ENCODE results near the gene BRSK2. TPM values are rescaled to one million over a fixed set of nuclear protein-coding genes. Genes with fewer than 3 reads are reported as not detected.

BRSK2 gene
- total and polyA plus RNA-seq, 2 of the 4 experiments (the other 2 are of a cell fraction) = 0.18 to 0.62 TPM

GRCh38 chr11:1457856-1458255 is 68.1 kb downstream of the BRSK2 start:
- no peak for ATAC-seq (ENCODE audit: low read depth)
- H3K27ac ChIP-seq (ENCODE audit: insufficient read depth, low read length) = no peak overlapping the region
- no peak for DNase-seq
- no peak overlapping the region for H2AFZ ChIP-seq (replicated peaks; ENCODE audit: low read length, poor library complexity)
- H3K9me1 ChIP-seq (ENCODE audit: insufficient read depth, low read length) = no peaks in the 10 kb centered on the region
- no peaks in the 10 kb centered on the region for H3K79me1 ChIP-seq (ENCODE audit: low read depth in 1 of 2, low read length in 2 of 2)
- H3K4ac ChIP-seq (ENCODE audit: low read depth, low read length) = no peak overlapping the region
- 94% methylated on average over 12 of the region's 18 CpGs; no CpG with 5 or more reads in 1 of the 2 experiments for WGBS, 2 experiments (ENCODE audit: extremely low coverage in 2 of 2, insufficient read length in 1 of 2)
- BruUV-seq (replicated peaks) = no TSS peak
- H3K27me3 ChIP-seq (ENCODE audit: control insufficient read depth, insufficient read depth, low read length) = no peaks in the 10 kb centered on the region; the same call in 1 of the 2 replicates
- H4K8ac ChIP-seq (ENCODE audit: low read depth in 2 of 2, low read length in 2 of 2) = no peak overlapping the region
- no peak overlapping the region for H2BK15ac ChIP-seq (ENCODE audit: low read depth, low read length)
- H3K4me3 ChIP-seq (ENCODE audit: insufficient read depth, low read depth, low read length) = no peak overlapping the region
- no peak overlapping the region for H4K5ac ChIP-seq (ENCODE audit: low read depth, low read length)
- TF ChIP-seq SMC3 (IDR thresholded peaks at IDR 0.05; ENCODE audit: low read depth, low read length) = no peak
- TF ChIP-seq CTCF (conservative IDR thresholded peaks at IDR 0.05; ENCODE audit: low read depth, low read length) = no peak
- TF ChIP-seq USF2 (IDR thresholded peaks at IDR 0.05; ENCODE audit: low read depth, low read length) = no peak
- TF ChIP-seq MXI1 (IDR thresholded peaks at IDR 0.05; ENCODE audit: borderline replicate concordance, low read depth, low read length) = no peak
- no peak for TF ChIP-seq RCOR1 (IDR thresholded peaks at IDR 0.05; ENCODE audit: insufficient replicate concordance, low read length)
- TF ChIP-seq MAFK (IDR thresholded peaks at IDR 0.05; ENCODE audit: low read depth, low read length) = no peak
- no peak for TF ChIP-seq RFX5 (IDR thresholded peaks at IDR 0.05; ENCODE audit: low read depth, low read length)
- no peak for TF ChIP-seq BHLHE40 (IDR thresholded peaks at IDR 0.05; ENCODE audit: low read depth, low read length)
- TF ChIP-seq NFE2L2 (IDR thresholded peaks at IDR 0.05; ENCODE audit: low read depth, low read length) = no peak
- no peak for TF ChIP-seq POLR2A (IDR thresholded peaks at IDR 0.05; ENCODE audit: low read depth, low read length)
- no peak for TF ChIP-seq RAD21 (IDR thresholded peaks at IDR 0.05; ENCODE audit: low read length)
- TF ChIP-seq CEBPB (IDR thresholded peaks at IDR 0.05; ENCODE audit: low read depth, low read length) = no peak
- TF ChIP-seq ELK1 (IDR thresholded peaks at IDR 0.05; ENCODE audit: borderline replicate concordance, low read depth, low read length) = no peak
- TF ChIP-seq CHD1 (IDR thresholded peaks at IDR 0.05; ENCODE audit: low read depth, low read length) = no peak
- no peak for TF ChIP-seq MAZ (IDR thresholded peaks at IDR 0.05; ENCODE audit: borderline replicate concordance, low read depth, low read length)
- TF ChIP-seq FOS (IDR thresholded peaks at IDR 0.05; ENCODE audit: low read depth, low read length) = no peak
- intact Hi-C loops (cut with micrococcal nuclease) (no loop called here), dilution Hi-C loops (cut with HindIII; ENCODE audit: low sequenced_read_pairs, unreplicated experiment) (no loop called here), in situ Hi-C loops (cut with MboI; ENCODE audit: low sequenced_read_pairs) (no loop called here)
- H2BK20ac ChIP-seq (ENCODE audit: low read depth, low read length) = no peak overlapping the region
- no peaks in the 10 kb centered on the region; the same call in none of the 2 replicates for H4K20me1 ChIP-seq (ENCODE audit: insufficient read depth, low read length)
- no peak overlapping the region for H2AK5ac ChIP-seq (ENCODE audit: low read depth, low read length)
- no peak overlapping the region for H3K56ac ChIP-seq (ENCODE audit: extremely low read depth, insufficient read depth, low read length)
- ChIA-PET CTCF (no interaction called here), POLR2A (ENCODE audit: unreplicated experiment) (no interaction called here)
- H3K14ac ChIP-seq (replicated peaks; ENCODE audit: low read depth, low read length) = no peak overlapping the region
- H4K91ac ChIP-seq (ENCODE audit: insufficient read depth, low read depth, low read length) = no peak overlapping the region
- H3K9me3 ChIP-seq (ENCODE audit: control insufficient read depth, insufficient read depth, low read length) = no peaks in the 10 kb centered on the region
- H2AK9ac ChIP-seq (replicated peaks; ENCODE audit: low read depth, low read length, poor library complexity) = no peak overlapping the region
- no peak overlapping the region for H3K18ac ChIP-seq (ENCODE audit: low read depth, low read length)
- H3K23ac ChIP-seq (ENCODE audit: low read depth, low read length) = no peak overlapping the region
- H3K36me3 ChIP-seq (ENCODE audit: control insufficient read depth, insufficient read depth, low read length) = no peaks in the 10 kb centered on the region
- no peak overlapping the region for H2BK120ac ChIP-seq (ENCODE audit: low read depth, low read length)
- no peak overlapping the region for H3K4me2 ChIP-seq (ENCODE audit: low read depth, low read length)
- H3K4me1 ChIP-seq (ENCODE audit: control insufficient read depth, insufficient read depth, low read length) = peaks cover 13% of the 10 kb centered on the region; the same call in 1 of the 2 replicates
- no peak overlapping the region for H2BK5ac ChIP-seq (ENCODE audit: low read depth, low read length, poor library complexity, severe bottlenecking)
- no peak overlapping the region for H3K9ac ChIP-seq (ENCODE audit: low read depth, low read length)

Data from IMR-90 (cell line).